ENCODE results near the gene RSPH10B2. TPM values are rescaled to one million over a fixed set of nuclear protein-coding genes. Genes with fewer than 3 reads are reported as not detected.
"Not testable (repeated sequence)": the region's sequence is repeated elsewhere in the genome, so short reads cannot be mapped to it uniquely, and the experiment has no call there.

The RSPH10B2 gene
- total RNA-seq, 1 donor from 2014 or later = not detected

- intact Hi-C loops (cut with DNase I) = loop anchor here (1.0 kb wide), 1 partner anchor 22 kb away; no protein-coding TSS in a partner anchor
- Histone ChIP-seq H3K36me3 (peaks cover 12 to 16% of the 10 kb centered on the region in 2 donors), H3K27me3 (no peaks in the 10 kb centered on the region), H3K9me3 (no peaks in the 10 kb centered on the region), H3K27ac (peak overlapping the region; percentile 73 to 86), H3K4me3 (peak overlapping the region; percentile 79 to 94), H3K4me1 (peaks cover 0 to 8% of the 10 kb centered on the region in 2 donors)
- DNase-seq (ENCODE audit: low spot score in 2 of 2) = peak; percentile 73 to 96
- peak; percentile 6 to 12 (median 6) for TF ChIP-seq CTCF (IDR thresholded peaks at IDR 0.05)
Measured at GRCh38 chr7:6729492-6730342, 24.2 kb upstream of the RSPH10B2 start.

GRCh38 chr7:6730343-6730633 is 23.6 kb upstream of the RSPH10B2 start:
- Histone ChIP-seq H3K27ac (peak overlapping the region; percentile 73 to 86), H3K4me1 (peaks cover 0 to 8% of the 10 kb centered on the region in 2 donors), H3K9me3 (no peaks in the 10 kb centered on the region), H3K36me3 (peaks cover 16 to 19% of the 10 kb centered on the region in 2 donors), H3K4me3 (peak overlapping the region; percentile 79 to 94), H3K27me3 (no peaks in the 10 kb centered on the region)
- no peak for DNase-seq (ENCODE audit: low spot score in 2 of 2)
- no peak for TF ChIP-seq CTCF (IDR thresholded peaks at IDR 0.05)
- intact Hi-C loops (cut with DNase I) = no loop called here

DNA sequence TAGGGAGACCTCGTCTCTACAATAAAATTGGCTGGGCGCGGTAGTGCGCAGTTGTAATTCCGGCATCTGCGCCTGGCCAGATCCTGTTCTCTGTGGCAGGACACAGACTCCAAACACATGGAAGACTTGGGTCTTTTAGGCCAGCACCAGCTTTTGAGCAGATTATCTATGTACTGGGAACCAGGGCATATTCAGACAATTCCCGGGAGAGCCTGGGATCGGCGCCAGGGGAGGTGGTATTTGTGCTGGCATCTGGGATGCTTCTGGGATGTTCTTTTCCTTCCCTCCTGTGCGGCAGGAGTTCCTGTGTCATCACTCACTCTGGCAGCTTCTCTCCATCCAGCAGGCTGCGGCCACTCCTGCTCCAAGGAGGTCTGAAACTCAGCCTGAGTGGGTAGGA is 15.5 kb upstream of the RSPH10B2 start:
- H3K4me1 ChIP-seq; H3K4me3 ChIP-seq; H3K9me3 ChIP-seq; DNase-seq (ENCODE audit: low spot score in 2 of 2); H3K27me3 ChIP-seq; intact Hi-C loops (cut with DNase I); H3K27ac ChIP-seq: not testable (repeated sequence)
- peaks cover 45 to 46% of the 10 kb centered on the region in 2 donors for H3K36me3 ChIP-seq

DNA sequence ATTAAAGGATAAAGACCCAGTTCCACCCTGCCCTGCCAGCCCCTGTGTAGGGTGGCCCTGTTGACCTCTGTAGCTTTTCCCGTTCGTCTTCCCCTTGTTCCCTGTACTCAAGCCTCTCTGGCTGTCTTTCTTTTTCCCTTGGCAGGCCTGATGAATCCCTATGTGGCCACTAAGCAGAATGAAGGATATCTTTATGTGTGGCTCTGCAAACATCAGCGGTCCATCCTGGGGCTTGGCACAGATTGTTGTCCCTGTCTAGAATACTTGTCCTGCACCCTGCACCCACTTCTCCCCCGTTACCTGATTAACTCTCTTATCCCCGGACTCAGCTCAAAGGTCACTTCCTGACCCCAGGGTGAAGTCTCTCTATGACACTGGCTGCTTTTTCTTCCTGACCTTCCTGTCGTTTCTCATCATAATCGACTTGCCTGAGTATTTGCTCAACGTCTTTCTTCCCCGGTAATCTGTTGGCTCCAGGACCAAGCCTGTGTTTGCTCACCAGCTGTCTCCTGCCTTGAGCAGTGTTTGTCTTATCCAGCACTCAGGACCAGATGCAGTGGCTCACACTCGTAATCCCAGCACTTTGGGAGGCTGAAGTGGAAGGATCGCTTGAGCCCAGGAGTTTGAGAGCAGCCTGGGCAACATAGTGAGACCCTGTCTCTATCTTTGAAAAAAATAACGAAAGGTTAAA is 9.3 kb upstream of the RSPH10B2 start:
- H3K27ac ChIP-seq; intact Hi-C loops (cut with DNase I); DNase-seq (ENCODE audit: low spot score in 2 of 2); H3K4me3 ChIP-seq; H3K4me1 ChIP-seq; H3K27me3 ChIP-seq; H3K9me3 ChIP-seq: not testable (repeated sequence)
- peaks cover 8 to 14% of the 10 kb centered on the region in 2 donors for H3K36me3 ChIP-seq

DNA sequence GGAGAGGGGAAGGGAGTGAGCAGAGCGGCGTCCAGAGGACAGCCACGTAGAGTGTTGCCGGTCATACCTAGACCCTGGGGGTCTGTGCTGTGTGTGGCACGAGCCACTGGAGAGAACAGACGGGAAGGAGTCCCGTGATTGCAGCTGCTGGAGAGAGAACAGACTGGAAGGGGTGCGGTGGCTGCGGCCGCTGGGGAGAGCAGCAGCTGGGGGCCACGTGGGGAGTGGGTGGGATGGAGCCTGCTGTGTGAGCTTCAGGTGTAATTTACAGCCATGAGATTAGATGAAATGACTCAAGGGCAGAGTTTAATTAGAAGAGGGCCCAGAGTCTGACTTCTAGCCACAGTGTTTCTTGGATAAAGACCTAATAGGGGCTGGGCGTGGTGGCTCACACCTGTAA is 4.6 kb upstream of the RSPH10B2 start:
- H3K9me3 ChIP-seq; H3K27me3 ChIP-seq; H3K4me1 ChIP-seq; H3K27ac ChIP-seq; H3K36me3 ChIP-seq; H3K4me3 ChIP-seq; DNase-seq (ENCODE audit: low spot score in 2 of 2); intact Hi-C loops (cut with DNase I): not testable (repeated sequence)

DNA sequence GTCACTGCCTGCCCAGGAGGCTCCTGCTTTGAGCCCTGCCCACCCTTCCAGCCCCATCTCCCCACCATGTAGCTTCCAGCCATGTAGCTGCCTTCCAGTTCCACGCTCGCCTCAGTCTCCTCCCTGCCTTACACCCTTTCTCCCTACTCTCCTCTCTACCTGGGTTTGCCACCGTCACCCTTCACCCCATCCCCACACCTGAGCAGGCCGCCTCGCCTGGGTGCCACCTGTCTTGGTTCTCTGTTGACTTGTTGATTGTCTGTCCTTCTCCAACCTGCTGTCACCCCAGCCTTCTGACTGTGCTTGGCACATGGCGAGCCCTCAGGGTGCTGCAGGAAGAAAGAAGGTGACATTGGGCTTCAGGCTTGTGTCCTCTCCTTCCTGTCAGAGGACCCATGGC is 3.7 kb upstream of the RSPH10B2 start:
- intact Hi-C loops (cut with DNase I); DNase-seq (ENCODE audit: low spot score in 2 of 2); H3K36me3 ChIP-seq; H3K4me3 ChIP-seq; H3K9me3 ChIP-seq; H3K27me3 ChIP-seq; H3K27ac ChIP-seq; H3K4me1 ChIP-seq: not testable (repeated sequence)

- DNase-seq (ENCODE audit: low spot score in 2 of 2); H3K9me3 ChIP-seq; intact Hi-C loops (cut with DNase I); H3K27ac ChIP-seq; H3K4me3 ChIP-seq; H3K4me1 ChIP-seq; H3K36me3 ChIP-seq; H3K27me3 ChIP-seq: not testable (repeated sequence)
Measured at GRCh38 chr7:6761186-6761585, 7.3 kb downstream of the RSPH10B2 start.

- intact Hi-C loops (cut with DNase I); H3K27ac ChIP-seq; H3K36me3 ChIP-seq; DNase-seq (ENCODE audit: low spot score in 2 of 2); H3K4me1 ChIP-seq; H3K9me3 ChIP-seq; H3K27me3 ChIP-seq; H3K4me3 ChIP-seq: not testable (repeated sequence)
Measured at GRCh38 chr7:6781581-6781980, 27.7 kb downstream of the RSPH10B2 start.

DNA sequence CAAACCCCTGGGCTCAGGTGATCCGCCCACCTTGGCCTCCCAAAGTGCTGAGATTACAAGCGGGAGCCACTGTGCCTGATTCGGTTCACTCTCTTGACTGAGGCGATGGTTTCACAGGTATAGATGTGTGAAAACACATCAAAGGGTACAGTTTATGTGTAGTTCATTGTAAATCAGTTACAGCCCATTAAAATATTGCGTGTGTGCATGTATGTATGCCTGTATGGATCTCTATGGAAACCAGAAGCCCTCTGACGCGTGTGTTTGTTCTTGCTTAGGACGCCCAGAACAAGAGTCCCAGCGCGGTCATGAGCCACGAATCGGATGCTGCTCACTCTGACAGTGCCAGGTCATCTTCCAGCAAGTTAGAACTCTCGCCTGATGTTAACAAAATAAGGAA is 35.5 kb downstream of the RSPH10B2 start:
- intact Hi-C loops (cut with DNase I); H3K27ac ChIP-seq; H3K4me3 ChIP-seq; H3K27me3 ChIP-seq; H3K36me3 ChIP-seq; DNase-seq (ENCODE audit: low spot score in 2 of 2); H3K9me3 ChIP-seq; H3K4me1 ChIP-seq: not testable (repeated sequence)

GRCh38 chr7:6792113-6792872 is 38.4 kb downstream of the RSPH10B2 start:
- intact Hi-C loops (cut with DNase I); H3K27ac ChIP-seq; DNase-seq (ENCODE audit: low spot score in 2 of 2); H3K27me3 ChIP-seq; H3K4me3 ChIP-seq; H3K36me3 ChIP-seq; H3K4me1 ChIP-seq; H3K9me3 ChIP-seq: not testable (repeated sequence)

GRCh38 chr7:6794276-6794675 is 40.4 kb downstream of the RSPH10B2 start:
- H3K27me3 ChIP-seq; H3K36me3 ChIP-seq; H3K27ac ChIP-seq; DNase-seq (ENCODE audit: low spot score in 2 of 2); H3K4me3 ChIP-seq; intact Hi-C loops (cut with DNase I); H3K4me1 ChIP-seq; H3K9me3 ChIP-seq: not testable (repeated sequence)

- H3K4me3 ChIP-seq; H3K36me3 ChIP-seq; H3K27me3 ChIP-seq; H3K4me1 ChIP-seq; DNase-seq (ENCODE audit: low spot score in 2 of 2); H3K27ac ChIP-seq; H3K9me3 ChIP-seq; intact Hi-C loops (cut with DNase I): not testable (repeated sequence)
Measured at GRCh38 chr7:6797218-6797617, 43.3 kb downstream of the RSPH10B2 start.

All from ascending aorta (tissue), 2 donors.